Glutamatergic neuron (in vitro differentiated cells): Measurements from ENCODE around the gene UBR7. TPM values are rescaled to one million over a fixed set of nuclear protein-coding genes. Genes with fewer than 3 reads are reported as not detected.

Experiments used
- DNase-seq: peaks from one replicate; pipeline ENCODE4 v3.0.0; 2022
- H3K27ac Mint-ChIP-seq: one replicate; pipeline ENCODE4 v1.8.0; 2020; ENCODE audit warnings: mild to moderate bottlenecking, mixed read lengths, inconsistent platforms; ENCODE audit not compliant: unreplicated experiment
- H3K27me3 Mint-ChIP-seq: one replicate; pipeline ENCODE4 v1.8.0; 2020; ENCODE audit warnings: mild to moderate bottlenecking, moderate library complexity, mixed read lengths, inconsistent platforms; ENCODE audit not compliant: unreplicated experiment
- H3K36me3 Mint-ChIP-seq: one replicate; pipeline ENCODE4 v1.8.0; 2020; ENCODE audit warnings: mild to moderate bottlenecking, mixed read lengths, inconsistent platforms; ENCODE audit not compliant: unreplicated experiment
- H3K4me1 Mint-ChIP-seq: one replicate; pipeline ENCODE4 v1.8.0; 2020; ENCODE audit warnings: mild to moderate bottlenecking, low read depth, mixed read lengths, inconsistent platforms; ENCODE audit not compliant: unreplicated experiment
- H3K4me3 Mint-ChIP-seq: one replicate; pipeline ENCODE4 v1.8.0; 2020; ENCODE audit warnings: mild to moderate bottlenecking, mixed read lengths, inconsistent platforms; ENCODE audit not compliant: unreplicated experiment
- H3K9me3 Mint-ChIP-seq: one replicate; pipeline ENCODE4 v1.8.0; 2020; ENCODE audit warnings: mild to moderate bottlenecking, moderate library complexity, mixed read lengths, inconsistent platforms; ENCODE audit not compliant: unreplicated experiment
- CTCF ChIP-seq: fragments of 200-600 bp; sonication (generic); IDR thresholded peaks from one replicate; pipeline ENCODE4 v1.5.0; 2021; ENCODE audit not compliant: partially characterized antibody, unreplicated experiment
- total RNA-seq: library from RNA; stranded (reverse); fragmentation: NEBNext Ultra II Directional; extraction: Animal tissue kit (Norgen Biotek cat#: 25700); gene quantifications from one replicate; pipeline ENCODE4 v1.2.1, GENCODE V29; 2021; ENCODE audit not compliant: unreplicated experiment

UBR7 gene
- total RNA-seq, 1 donor from 2014 or later: 17.4 TPM

GRCh38 chr14:93269341-93270068, 62.4 kb downstream of the UBR7 start:
- no peaks in the 10 kb centered on the region for H3K9me3 Mint-ChIP-seq
- no peak for DNase-seq
- H3K27me3 Mint-ChIP-seq: peaks cover 2% of the 10 kb centered on the region
- H3K27ac Mint-ChIP-seq: no peak overlapping the region
- peaks cover 18% of the 10 kb centered on the region for H3K4me1 Mint-ChIP-seq
- no peak overlapping the region for H3K4me3 Mint-ChIP-seq
- H3K36me3 Mint-ChIP-seq: no peaks in the 10 kb centered on the region
- no peak for TF ChIP-seq CTCF

- Mint-ChIP-seq H3K9me3 (no peaks in the 10 kb centered on the region), H3K4me3 (no peak overlapping the region), H3K27ac (no peak overlapping the region), H3K4me1 (peaks cover 17% of the 10 kb centered on the region), H3K36me3 (no peaks in the 10 kb centered on the region), H3K27me3 (peaks cover 2% of the 10 kb centered on the region)
- DNase-seq: no peak
- no peak for TF ChIP-seq CTCF
These were observed 64.1 kb downstream of the UBR7 start for GRCh38 chr14:93271111-93271510.

- DNase-seq: no peak
- H3K27me3 Mint-ChIP-seq: peaks cover 2% of the 10 kb centered on the region
- TF ChIP-seq CTCF: no peak
- no peaks in the 10 kb centered on the region for H3K36me3 Mint-ChIP-seq
- no peak overlapping the region for H3K4me3 Mint-ChIP-seq
- H3K9me3 Mint-ChIP-seq: no peaks in the 10 kb centered on the region
- H3K4me1 Mint-ChIP-seq: peaks cover 5% of the 10 kb centered on the region
- H3K27ac Mint-ChIP-seq: no peak overlapping the region
These were observed 67.2 kb downstream of the UBR7 start for GRCh38 chr14:93274055-93274806.

GRCh38 chr14:93276031-93276716, 69.1 kb downstream of the UBR7 start:
- Mint-ChIP-seq H3K36me3 (no peaks in the 10 kb centered on the region), H3K27me3 (peaks cover 2% of the 10 kb centered on the region), H3K4me1 (no peaks in the 10 kb centered on the region), H3K27ac (no peak overlapping the region), H3K9me3 (no peaks in the 10 kb centered on the region), H3K4me3 (no peak overlapping the region)
- no peak for DNase-seq
- no peak for TF ChIP-seq CTCF

Other genes with a start within 250 kb of the UBR7 start
- 132 TPM for gene ITPK1, start 91.3 kb upstream of the UBR7 start, total RNA-seq
- 60.4 TPM for gene MOAP1, start 22.4 kb upstream of the UBR7 start, total RNA-seq
- 15.9 TPM for gene LYSET, start 21.9 kb upstream of the UBR7 start, total RNA-seq
- 6.5 TPM for gene GON7, start 191 bp upstream of the UBR7 start, total RNA-seq
- 41.1 TPM for gene BTBD7, start 125.8 kb downstream of the UBR7 start, total RNA-seq
- not detected for gene COX8C, start 139.9 kb downstream of the UBR7 start, total RNA-seq
- 29.5 TPM for gene UNC79, start 223.7 kb downstream of the UBR7 start, total RNA-seq